GM04503 (cell line): ENCODE data around the gene HMOX2.
A peak's percentile ranks its signal among the peaks of the same experiment; 100 is the strongest.

Experiments used
- DNase-seq: peaks from one replicate; pipeline ENCODE4 v3.0.0-alpha.2; 2012; ENCODE audit warnings: low read depth

Gene HMOX2

DNA sequence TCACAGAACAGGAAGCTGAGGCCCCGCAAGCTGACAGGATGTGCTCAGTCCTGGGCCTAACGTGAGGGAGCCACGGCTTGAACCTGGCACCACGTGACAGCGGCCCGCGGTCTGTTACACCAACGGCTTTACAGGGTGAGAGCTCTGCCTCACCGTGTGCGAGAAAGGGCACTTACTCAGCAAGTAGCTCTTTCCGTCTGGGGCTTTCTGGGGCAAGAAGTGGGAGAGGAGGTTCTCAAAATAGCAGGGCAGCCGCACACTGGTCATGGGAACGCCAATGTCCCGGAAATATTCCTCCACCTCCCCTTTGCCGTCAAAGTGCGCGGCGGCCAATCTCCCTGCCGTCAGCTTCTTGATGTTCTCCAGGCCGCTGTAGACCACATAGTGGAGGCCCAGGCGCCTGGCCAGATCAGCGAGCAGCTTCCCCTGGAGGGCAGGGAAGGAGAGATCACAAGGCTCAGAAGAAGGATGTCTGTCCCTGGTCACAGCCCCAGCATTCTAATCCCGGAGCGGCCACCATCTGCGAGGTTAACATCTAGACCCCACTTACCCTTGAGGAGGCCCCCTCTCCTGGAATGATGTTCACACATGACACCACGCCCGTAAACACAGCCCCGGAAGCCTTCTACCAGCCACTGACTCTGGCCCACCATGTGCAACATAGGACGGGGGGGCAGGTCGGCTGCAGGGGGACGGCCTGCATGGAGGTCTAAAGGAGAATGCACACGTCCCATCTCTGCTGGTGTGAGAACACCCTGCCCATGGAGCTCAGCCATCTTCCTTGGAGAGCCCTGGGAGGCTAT lies 10.0 kb upstream of the HMOX2 start:
- no peak for DNase-seq

DNA sequence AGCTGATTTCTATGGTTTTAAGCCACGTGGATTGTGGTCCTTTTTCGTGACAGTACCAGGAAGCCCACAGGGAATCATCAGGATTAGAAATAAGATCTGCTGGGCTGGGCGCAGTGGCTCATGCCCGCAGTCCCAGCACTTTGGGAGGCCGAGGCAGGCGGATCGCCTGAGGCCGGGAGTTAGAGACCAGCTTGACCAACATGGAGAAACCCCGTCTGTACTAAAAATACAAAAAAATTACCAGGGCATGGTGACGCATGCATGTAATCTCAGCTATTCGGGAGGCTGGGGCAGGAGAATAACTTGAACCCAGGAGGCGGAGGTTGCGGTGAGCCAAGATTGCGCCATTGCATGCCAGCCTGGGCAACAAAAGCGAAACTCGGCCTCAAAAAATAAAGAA lies 8.3 kb upstream of the HMOX2 start:
- no peak for DNase-seq

DNA sequence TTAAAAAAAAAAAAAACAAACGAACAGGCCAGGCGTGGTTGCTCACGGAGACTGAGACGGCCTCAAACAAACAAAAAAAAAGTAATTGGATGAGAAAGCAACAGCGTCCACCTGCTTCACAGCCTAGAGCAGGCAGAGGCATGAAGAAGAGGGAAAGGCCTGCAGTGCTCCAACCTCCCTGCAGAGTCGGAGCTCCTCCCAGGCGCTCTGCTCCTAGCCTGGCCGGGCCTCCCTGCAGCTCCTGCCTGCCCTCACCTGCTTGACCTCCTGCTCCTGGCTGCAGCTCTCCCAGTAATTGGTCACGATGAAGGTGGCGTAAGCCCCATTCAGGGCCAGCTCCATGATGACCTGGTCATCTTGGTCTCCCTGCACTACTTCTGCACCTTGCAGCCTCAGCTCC lies 7.2 kb upstream of the HMOX2 start:
- no peak for DNase-seq

DNA sequence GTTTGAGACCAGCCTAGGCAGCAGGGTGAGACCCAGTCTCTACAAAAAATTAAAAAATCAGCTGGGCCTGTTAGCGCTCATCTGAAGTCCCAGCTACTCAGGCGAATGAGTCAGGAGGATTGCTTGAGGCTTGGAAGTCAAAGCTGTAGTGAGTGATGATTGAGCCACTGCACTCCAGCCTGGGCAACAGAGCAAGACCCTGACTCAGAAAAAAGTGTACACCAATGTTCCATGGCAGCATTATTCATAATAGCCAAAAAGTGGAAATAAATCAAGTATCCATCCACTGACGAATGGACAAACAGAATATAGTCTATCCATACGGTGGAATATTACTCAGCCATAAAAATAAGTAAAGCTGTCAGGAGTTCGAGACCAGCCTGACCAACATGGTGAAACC lies 4.3 kb upstream of the HMOX2 start:
- no peak for DNase-seq

DNA sequence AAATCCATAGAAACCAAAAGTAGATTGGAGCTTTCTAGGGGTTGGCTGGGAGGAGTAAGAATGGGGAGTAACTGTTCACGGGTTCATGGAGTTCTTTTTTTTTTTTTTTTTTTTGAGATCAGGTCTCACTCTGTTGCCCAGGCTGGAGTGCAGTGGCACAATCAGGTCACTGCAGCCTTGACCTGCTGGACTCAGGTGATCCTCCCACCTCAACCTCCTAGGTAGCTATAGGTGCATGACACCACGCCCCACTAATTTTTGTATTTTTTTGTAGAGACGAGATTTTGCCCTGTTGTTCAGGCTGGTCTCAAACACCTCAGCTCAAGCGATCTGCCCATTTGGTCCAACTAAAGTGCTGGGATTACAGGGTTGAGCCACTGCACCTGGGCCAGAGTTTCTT lies 3.3 kb upstream of the HMOX2 start:
- DNase-seq, result no peak

DNA sequence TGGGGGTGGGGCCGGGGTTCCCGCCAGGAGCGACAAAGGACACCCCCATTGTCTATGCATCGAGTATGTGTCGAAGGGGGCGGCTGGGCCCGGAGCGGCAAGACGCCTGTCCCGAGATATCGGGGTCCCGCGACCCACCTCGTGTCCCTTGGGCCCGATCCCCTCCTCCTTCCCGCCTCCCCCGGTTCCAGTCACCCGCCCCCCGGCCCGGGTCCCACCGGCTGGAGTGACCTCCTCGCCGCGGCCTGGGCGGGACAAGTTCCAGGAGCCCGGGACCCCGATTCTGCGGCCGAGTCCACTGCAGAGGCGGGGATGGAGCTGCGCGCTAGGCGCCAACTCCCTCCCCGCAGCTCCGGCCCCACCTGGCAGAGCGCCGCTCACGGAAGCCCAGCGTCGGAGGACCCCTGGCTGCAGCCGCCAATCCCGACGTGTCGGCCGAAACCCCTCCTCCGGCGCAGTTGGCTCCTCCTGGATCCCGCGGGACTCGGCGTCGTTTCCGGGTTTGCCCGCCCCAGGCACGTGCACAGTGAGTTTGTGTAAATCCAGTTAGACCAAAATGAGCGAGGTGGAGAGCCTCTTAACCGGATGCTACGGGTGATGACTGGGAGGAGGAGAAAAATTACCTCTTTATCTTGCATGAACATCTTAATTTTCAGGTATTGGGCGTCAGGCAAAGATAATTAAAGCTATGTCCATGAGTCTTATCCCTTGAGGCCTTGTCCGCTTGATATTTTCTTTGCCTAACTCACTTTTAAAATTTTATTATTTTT lies 1.8 kb upstream of the HMOX2 start, which contains the start of gene NMRAL1:
NMRAL1 (minus strand) TSS at position 434 of the 770 bp plus-strand sequence. CDS start 493 bp downstream, outside the sequence.
- DNase-seq, result peak; percentile 49

DNA sequence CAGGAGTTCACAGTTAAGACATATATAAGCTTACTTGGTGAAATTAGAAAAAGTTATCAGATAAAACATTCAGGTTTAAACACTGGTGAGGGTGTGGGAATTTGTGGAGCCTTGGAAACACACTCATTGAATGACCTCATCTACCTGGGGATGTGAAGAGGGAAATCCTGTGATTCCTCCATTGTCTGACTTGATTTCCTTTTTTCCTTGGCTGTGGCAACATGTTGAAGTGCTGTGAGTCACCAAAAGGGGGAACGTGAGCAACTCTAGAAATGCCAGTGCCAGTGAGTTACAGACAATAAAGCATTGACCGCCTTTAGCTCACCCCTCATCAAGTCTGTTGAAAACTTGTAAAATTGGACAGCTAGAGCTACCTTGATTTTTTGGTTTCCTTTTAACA lies 1.8 kb downstream of the HMOX2 start:
- DNase-seq, result no peak

DNA sequence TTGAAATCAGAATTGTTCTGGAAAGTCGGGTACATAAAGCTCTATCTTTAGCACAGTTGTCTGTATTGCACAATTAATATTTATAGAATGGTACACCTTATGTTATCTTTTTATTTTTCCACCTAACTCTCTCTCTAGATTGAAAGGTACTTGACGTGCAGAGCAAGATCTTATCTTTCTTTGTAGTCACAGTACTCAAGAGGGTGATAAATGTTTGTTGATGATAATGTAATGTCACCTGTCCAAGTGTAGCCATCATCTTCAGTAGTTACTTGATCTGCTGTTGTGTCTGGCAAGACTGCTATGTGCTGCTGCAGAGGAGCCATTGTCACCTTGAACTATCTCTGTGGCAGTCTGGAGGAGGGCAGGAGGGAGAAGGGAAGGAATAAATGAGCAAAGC lies 5.3 kb downstream of the HMOX2 start:
- DNase-seq, result no peak

DNA sequence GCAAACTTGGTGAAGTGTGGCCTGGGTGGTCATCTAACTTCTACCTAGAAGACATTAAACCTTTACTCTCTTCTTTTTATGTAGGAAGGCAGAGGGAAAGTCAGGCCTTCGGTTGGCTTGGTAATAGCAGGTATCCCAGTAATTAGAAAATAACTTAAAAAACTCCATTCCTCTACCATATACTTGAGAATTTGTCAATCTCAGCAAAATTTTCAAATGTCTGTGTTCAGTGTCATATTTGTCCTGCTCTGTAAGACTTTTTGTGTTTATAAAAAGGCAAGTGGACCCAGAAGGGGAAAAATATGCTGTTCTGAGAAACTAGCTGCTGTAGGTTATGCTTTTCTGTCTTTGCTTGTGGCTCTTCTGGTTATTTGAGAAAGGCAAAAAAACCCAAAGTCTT lies 5.8 kb downstream of the HMOX2 start:
- DNase-seq, result no peak

DNA sequence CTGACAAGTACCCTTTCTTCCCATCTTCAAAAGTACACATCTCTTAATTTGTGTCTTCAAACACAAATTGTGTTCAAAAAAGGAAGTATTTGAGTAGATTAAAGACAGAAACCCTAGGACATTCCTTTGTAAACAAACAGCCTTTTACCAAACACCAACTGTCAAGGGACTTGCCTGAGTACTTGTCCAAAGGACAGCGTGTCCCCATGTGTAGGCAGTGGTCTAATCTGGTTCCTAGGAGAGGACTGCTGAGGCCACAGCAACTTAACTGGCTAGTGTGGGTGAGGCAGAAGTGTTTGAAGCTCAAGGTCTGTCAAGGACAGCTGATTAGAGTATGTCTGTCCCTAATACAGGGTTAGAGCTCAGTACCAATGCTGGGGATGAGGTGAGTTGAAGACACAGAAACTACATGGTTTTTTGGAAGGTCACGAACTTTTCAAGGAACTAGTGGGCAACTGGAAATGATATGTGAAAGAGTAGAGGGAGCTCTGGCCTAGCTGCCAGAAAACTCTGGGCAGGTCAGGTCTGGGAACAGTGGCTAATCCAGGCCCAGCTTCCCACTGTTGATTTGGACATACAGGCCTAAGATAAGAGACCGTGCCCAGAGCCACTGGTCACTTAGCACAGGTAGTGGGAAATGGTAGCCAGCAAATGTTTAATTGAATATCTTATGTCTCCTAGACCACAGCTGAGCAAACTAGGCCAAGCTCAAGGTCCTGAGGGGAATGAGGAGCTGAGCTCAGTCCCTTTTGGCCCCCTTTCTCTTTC lies 10.1 kb downstream of the HMOX2 start:
- DNase-seq, result no peak

DNA sequence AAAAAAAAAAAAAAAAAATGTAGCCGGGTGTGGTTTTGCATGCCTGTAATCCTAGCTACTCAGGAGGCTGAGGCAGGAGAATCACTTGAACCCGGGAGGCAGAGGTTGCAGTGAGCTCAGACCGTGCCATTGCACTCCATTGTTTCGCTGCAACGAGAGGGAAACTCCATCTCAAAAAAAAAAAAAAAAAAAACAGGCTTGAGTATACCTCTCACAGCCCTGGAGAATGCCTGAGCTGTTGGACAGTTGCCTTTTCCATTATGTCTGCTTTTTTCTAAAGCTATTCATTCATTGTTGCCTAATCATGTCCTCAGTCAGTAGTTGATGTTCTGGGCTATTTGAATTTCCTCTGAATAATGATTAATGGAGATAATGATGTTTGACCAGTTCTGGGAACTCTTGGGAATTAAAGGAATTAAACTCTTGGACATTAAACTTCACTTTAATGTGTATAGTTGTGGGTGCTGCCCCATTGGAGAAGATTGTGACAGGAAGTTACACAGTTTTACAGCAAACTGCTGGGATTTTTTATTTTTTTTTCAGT lies 11.8 kb downstream of the HMOX2 start:
- no peak for DNase-seq

DNA sequence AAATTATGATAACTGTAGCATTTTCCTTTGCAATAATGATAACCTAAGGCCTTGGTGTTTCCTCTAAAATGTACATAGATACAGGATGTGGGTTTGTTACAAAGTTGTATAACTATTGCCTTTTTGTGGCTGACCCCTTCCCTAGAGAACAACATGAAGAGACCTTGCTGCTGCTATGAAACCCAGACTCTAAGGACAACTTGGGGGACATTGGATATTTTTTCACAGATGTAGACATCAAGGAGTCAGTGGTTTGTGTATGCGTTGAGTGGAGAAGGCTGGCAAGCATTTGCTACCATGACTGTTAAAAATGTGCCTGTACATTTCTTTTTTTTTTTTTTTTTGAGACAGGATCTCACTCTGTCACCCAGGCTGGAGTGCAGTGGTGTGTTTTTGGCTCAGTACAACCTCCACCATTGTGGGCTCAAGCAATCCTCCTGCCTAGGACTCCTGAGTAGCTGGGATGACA lies 12.3 kb downstream of the HMOX2 start:
- no peak for DNase-seq

DNA sequence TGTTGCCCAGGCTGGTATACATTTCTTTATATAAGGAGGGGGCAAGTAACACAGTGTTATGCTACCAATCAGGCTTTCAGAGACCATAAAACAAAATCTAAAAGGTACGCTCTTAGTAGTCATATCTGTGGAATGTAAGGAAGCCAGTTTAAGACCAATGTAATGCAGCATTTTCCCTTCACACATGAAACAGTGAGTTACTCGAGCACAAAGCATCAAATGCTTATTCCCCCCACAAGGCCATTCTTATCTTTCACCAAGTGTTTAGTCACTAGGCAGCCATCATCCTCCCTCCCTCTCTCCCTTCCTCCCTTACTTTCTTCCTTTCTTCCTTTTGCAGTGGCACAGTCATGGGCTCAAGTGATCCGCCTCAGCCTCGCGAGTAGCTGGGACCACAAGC lies 12.8 kb downstream of the HMOX2 start:
- DNase-seq, result peak; percentile 49

DNA sequence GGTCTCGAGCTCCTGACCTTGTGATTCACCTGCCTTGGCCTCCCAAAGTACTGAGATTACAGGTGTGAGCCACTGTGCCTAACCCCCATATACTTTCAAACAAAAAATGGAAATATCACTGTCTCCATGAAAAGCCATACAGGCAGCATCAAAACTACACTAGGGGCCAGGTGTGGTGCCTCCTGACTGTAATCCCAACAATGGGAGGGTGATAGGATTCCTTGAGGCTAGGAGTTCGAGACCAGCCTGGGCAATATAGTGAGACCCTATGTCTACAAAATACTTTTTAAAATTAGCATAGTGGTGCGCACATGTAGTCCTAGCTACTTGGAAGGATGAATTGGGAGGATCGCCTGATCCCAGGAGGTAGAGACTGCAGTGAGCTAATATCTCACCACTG lies 15.7 kb downstream of the HMOX2 start:
- DNase-seq, result no peak

DNA sequence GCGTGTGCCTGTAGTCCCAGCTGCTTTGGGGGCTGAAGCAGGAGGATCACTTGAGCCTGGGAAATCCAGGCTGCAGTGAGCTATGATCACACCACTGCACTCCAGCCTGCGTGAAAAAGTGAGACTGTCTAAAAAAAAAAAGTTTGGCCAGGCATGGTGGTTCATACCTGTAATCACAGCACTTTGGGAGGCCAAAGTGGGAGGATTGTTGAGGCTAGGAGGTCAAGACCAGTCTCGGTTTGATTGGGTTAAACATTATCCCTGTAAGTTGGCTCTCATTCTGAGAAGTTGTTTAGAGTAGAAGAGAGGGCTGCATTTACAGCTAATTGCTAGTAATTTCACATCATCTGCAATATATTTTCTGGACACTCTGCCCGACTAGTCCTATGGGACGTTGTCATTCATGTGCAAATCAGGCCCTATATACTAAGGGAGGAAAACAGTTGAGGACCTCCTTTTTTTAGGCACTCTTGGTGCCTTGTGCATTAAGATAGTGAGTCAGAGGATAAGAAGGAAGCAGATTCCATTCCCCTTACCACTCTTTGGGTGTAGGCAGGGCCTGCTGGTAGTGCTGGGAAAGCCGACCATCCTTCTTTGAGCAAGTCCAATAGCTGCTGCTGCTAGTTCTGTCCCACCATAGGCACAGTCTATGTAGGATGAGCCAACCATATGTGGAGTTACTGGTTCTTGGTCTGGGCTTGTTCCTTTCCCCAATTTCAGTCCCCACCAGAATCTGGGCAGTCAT lies 18.7 kb downstream of the HMOX2 start:
- DNase-seq, result peak; percentile 34

DNA sequence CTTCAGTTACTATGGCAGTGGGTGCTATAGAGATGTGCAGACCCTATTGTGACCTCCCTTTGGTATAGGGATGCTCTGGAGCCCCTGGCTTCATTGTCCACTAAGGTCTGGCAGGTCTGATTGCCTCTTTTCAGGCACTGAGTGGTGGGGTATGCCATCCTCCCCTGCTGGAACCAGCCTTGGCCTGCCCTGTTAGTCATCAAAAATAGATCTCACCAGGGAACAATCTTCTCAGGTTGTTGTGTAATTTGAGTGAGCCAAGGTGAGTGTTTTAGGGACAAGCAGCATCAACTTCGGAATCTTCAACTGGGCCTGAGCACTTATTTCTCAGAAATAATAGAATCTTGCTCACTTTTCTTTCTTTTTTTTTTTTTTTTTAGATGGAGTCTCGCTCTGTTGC lies 19.6 kb downstream of the HMOX2 start:
- no peak for DNase-seq

DNA sequence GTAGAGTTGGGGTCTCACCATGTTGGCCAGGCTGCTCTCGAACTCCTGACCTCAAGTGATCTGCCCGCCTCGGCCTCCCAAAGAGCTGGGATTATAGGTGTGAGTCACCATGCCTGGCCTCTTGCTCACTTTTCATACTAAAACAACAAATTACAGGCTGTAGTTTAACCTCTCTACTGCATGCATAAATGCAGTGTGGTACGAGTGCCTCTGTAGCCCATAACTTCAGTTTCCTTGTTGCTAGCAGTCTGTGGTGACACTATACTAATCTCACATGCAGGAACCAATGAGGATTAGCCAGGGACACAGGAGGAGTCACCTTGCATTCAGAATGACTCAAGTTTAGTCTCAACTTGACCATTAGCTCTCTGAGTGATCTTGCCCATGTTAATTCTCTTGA lies 20.1 kb downstream of the HMOX2 start:
- DNase-seq, result peak; percentile 47

DNA sequence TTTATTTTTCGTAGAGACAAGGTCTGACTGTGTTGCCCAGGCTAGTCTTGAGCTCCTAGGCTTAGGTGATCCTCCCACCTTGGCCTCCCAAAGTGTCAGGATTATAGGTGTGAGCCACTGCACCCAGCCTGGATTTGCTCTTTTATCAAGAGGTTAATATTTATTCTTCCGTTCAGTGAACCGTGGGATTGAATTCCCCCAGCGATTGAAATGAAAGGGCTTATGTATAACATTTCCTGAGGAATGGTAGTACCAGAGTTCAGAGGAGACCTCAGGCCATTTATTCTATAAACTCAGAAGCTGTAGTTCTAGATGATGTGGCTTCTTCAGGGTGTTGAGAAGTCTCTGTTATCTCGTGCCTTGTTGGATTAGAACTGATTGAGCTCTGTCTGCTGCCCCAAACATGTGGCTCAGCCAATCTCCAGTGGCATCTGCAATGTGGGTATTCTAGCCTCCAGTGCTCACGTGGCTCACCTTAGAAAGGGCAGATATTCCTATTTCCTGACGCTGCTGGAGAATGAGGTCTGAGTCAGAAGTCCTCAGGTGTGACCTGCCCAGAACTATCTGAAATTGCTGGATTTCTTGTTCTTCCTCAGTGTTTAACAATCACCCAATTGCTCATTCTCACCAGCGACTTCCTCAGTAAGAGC lies 22.5 kb downstream of the HMOX2 start:
- DNase-seq, result no peak

DNA sequence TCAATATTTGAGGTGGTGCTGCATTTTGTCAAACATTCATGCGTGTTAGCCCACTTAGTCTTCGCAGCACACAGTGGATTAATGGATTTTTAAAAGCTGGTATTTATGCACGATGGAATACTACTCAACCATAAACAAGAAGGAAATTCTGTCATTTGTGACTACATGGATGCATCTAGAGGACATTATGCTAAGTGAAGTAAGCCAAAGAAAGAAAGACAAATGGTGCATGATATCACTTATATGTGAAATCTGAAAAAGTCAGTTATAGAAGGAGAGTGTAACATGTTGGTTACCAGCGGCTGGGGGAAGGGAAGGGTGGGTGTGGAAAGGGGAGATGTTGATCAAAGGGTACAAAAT lies 23.0 kb downstream of the HMOX2 start:
- no peak for DNase-seq

DNA sequence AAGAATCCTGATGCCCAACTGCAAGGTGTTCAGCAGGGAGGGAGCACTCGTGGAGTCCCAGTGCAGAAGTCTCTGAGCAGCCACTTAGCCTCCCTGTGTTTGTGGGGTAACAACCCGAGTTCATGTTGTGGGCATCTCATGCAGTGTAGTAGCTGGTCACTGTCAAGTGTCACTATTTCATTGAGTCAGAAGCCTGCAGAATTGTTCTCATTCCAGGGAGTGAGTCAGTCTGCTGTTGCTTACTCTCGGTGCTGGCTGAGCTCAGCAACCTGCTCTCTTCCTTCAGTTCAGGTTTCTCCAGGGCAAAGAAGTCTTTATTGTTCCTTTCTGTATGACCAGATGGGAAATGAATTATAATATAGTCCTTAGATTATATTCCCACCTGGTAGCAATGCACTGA lies 24.1 kb downstream of the HMOX2 start:
- peak; percentile 71 for DNase-seq

DNA sequence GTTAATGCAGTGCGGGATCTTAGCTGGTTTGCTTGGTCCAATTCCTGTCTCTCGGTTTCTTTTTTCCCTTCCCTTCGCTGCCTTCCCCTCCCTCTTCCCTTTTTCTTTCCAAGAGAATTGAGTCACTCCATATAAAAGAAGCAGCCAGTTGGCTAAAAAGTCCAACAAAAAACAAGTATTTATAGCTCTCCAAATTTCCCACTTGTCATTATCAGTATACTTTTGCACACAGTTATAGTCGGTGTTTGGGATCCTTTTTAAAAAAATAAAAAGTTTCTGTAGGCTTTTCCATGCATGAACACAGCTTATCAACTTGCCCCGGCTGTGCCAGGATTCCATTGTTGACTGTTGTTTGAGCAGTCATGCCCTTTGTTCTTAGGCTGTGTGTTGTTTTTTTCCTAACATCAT lies 24.9 kb downstream of the HMOX2 start:
- no peak for DNase-seq
